Ascending aorta (tissue), 2 donors: Measurements from ENCODE around the gene ABTB2. TPM values are rescaled to one million over a fixed set of nuclear protein-coding genes. Genes with fewer than 3 reads are reported as not detected.

Source experiments
- DNase-seq, 2 donors: peaks; one replicate each; pipeline ENCODE4 v3.0.0-alpha.2; 2019; ENCODE audit warnings: low spot score in 2 of 2
- H3K27ac ChIP-seq, 2 donors: fragments of 200-600 bp; sonication (generic); one replicate each; pipeline ENCODE4 v1.5.1; 2016 to 2017; ENCODE audit warnings: mild to moderate bottlenecking in 1 of 2
- H3K27me3 ChIP-seq: fragments of 200-600 bp; sonication (generic); one replicate; pipeline ENCODE4 v1.5.1; 2017
- H3K36me3 ChIP-seq, 2 donors: fragments of 200-600 bp; sonication (generic); one replicate each; pipeline ENCODE4 v1.5.1; 2016
- H3K4me1 ChIP-seq, 2 donors: fragments of 200-600 bp; sonication (generic); one replicate each; pipeline ENCODE4 v1.5.1; 2016 to 2017; ENCODE audit warnings: mild to moderate bottlenecking in 1 of 2
- H3K4me3 ChIP-seq, 2 donors: fragments of 200-600 bp; sonication (generic); one replicate each; pipeline ENCODE4 v1.5.1; 2016 to 2017; ENCODE audit warnings: mild to moderate bottlenecking in 1 of 2
- H3K9me3 ChIP-seq, 2 donors: fragments of 200-600 bp; sonication (generic); one replicate each; pipeline ENCODE4 v1.5.1; 2016
- intact Hi-C: fragments of 100-400 bp; cut with DNase I; formaldehyde crosslinking; loops from one replicate; pipeline ENCODE4 v1.15.1; 2023
- total RNA-seq: library from RNA; depleted of rRNA; stranded (reverse); fragments of >200 nt; gene quantifications from one replicate; pipeline ENCODE4 v1.1.0, GENCODE V29; 2016
- TF ChIP-seq, protein P1 (sequence below), 3 experiments: fragments of 200-600 bp in 2 of 3; fragments of 450-650 bp in 1 of 3; sonication (generic) in 2 of 3; IDR thresholded peaks; one replicate each; pipeline ENCODE4 v1.5.1; 2016 to 2019; ENCODE audit warnings: antibody characterized with exemption in 3 of 3, mild to moderate bottlenecking in 1 of 3, moderate library complexity in 1 of 3

ABTB2 gene
- total RNA-seq, 1 donor from 2014 or later = 7.9 TPM

DNA sequence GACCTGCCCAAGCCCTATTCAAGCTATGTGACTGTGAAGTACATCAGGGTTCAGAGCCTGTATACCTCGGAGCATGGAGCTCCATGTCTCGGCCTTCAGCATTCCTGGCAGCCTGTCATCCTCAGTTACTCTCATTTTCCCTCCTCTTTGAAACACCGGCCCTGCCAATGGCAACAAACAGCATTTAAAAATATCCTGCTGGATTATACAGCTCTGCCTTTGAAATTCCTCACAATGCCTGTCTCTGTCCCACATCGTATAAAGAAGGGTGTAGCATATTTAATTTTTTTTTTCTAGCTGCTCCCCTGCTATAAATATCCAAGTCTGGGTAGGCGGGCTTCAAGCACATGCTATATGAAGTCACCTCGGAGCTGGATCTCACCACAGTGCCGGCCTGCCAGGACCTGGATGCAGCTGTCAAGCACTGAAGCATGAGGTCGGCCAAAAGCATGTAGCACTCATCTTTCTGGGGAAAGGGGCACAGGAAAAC lies 11.8 kb downstream of the ABTB2 start:
- TF ChIP-seq, protein P1, sequence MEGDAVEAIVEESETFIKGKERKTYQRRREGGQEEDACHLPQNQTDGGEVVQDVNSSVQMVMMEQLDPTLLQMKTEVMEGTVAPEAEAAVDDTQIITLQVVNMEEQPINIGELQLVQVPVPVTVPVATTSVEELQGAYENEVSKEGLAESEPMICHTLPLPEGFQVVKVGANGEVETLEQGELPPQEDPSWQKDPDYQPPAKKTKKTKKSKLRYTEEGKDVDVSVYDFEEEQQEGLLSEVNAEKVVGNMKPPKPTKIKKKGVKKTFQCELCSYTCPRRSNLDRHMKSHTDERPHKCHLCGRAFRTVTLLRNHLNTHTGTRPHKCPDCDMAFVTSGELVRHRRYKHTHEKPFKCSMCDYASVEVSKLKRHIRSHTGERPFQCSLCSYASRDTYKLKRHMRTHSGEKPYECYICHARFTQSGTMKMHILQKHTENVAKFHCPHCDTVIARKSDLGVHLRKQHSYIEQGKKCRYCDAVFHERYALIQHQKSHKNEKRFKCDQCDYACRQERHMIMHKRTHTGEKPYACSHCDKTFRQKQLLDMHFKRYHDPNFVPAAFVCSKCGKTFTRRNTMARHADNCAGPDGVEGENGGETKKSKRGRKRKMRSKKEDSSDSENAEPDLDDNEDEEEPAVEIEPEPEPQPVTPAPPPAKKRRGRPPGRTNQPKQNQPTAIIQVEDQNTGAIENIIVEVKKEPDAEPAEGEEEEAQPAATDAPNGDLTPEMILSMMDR (IDR thresholded peaks at IDR 0.05) = no peak
- no peaks in the 10 kb centered on the region for H3K36me3 ChIP-seq
- H3K4me3 ChIP-seq = peak overlapping the region in 1 of 2 donors; percentile 27
- no peaks in the 10 kb centered on the region for H3K27me3 ChIP-seq
- H3K9me3 ChIP-seq = no peaks in the 10 kb centered on the region
- H3K27ac ChIP-seq = peak overlapping the region; percentile 78 to 94
- peak; percentile 47 to 85 for DNase-seq
- intact Hi-C loops = loop anchor here (1.0 to 2.0 kb wide), 4 partner anchors 12 to 154 kb away; partner anchors contain the start of gene ABTB2
- H3K4me1 ChIP-seq = peaks cover 15 to 76% of the 10 kb centered on the region in 2 donors

GRCh38 chr11:34345540-34345876 lies 12.3 kb downstream of the ABTB2 start:
- H3K4me1 ChIP-seq = peaks cover 15 to 81% of the 10 kb centered on the region in 2 donors
- no peaks in the 10 kb centered on the region for H3K9me3 ChIP-seq
- no peak for DNase-seq
- intact Hi-C loops = no loop called here
- H3K36me3 ChIP-seq = no peaks in the 10 kb centered on the region
- no peak overlapping the region for H3K4me3 ChIP-seq
- TF ChIP-seq, protein P1 (IDR thresholded peaks at IDR 0.05) = no peak
- peak overlapping the region; percentile 78 to 94 for H3K27ac ChIP-seq
- no peaks in the 10 kb centered on the region for H3K27me3 ChIP-seq

- no peaks in the 10 kb centered on the region for H3K9me3 ChIP-seq
- peak overlapping the region; percentile 78 to 94 for H3K27ac ChIP-seq
- no peaks in the 10 kb centered on the region for H3K27me3 ChIP-seq
- TF ChIP-seq, protein P1 (IDR thresholded peaks at IDR 0.05) = no peak
- no peaks in the 10 kb centered on the region for H3K36me3 ChIP-seq
- peak in 1 of 2 donors; percentile 76 for DNase-seq
- H3K4me1 ChIP-seq = peaks cover 15 to 79% of the 10 kb centered on the region in 2 donors
- intact Hi-C loops = no loop called here
- H3K4me3 ChIP-seq = no peak overlapping the region
Measured at GRCh38 chr11:34344768-34345539, 12.9 kb downstream of the ABTB2 start.

DNA sequence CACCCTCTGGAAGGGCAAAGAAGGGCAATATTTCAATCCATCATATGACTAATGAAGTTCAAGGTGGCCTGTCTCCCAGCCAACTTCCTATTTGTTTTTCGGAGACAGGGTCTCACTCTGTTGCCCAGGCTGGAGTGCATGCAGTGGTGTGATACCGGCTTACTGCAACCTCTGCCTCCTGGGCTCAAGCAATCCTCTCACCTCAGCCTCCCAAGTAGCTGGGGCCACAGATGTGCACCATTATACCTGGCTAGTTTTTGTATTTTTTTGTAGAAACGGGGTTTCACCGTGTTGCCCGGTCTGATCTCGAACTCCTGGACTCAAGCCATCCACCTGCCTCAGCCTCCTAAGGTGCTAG lies 13.4 kb downstream of the ABTB2 start:
- no peak for DNase-seq
- H3K4me1 ChIP-seq = peaks cover 15 to 74% of the 10 kb centered on the region in 2 donors
- no peaks in the 10 kb centered on the region for H3K27me3 ChIP-seq
- intact Hi-C loops = no loop called here
- peak overlapping the region; percentile 78 to 94 for H3K27ac ChIP-seq
- no peaks in the 10 kb centered on the region for H3K36me3 ChIP-seq
- H3K9me3 ChIP-seq = no peaks in the 10 kb centered on the region
- no peak overlapping the region for H3K4me3 ChIP-seq
- TF ChIP-seq, protein P1 (IDR thresholded peaks at IDR 0.05) = no peak

DNA sequence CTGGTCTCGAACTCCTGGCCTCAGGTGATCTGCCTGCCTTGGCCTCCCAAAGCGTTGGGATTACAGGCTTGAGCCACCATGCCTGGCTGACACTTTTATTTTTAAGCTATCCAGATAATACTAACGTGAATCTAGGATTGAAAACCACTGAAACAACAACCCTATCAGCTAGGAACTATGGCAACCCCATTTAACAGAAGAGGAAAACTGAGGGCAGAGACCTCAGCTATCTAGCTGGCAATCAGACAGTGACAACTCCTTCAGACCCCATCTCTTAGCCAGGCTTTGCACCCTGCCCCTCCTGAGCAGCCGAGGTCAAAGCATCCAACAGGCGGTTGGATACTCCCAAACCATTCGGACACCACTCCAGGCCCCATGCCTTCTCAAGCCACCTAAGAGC lies 14.1 kb downstream of the ABTB2 start:
- DNase-seq = no peak
- Histone ChIP-seq H3K4me3 (no peak overlapping the region), H3K36me3 (no peaks in the 10 kb centered on the region), H3K9me3 (no peaks in the 10 kb centered on the region), H3K27me3 (no peaks in the 10 kb centered on the region), H3K27ac (peak overlapping the region; percentile 78 to 94), H3K4me1 (peaks cover 15 to 67% of the 10 kb centered on the region in 2 donors)
- TF ChIP-seq, protein P1 (IDR thresholded peaks at IDR 0.05) = no peak
- intact Hi-C loops = no loop called here
